Right kidney (tissue), 1 donor: ENCODE results near the gene LAMA2.

Experiments
- DNase-seq: peaks from one replicate; pipeline ENCODE4 v3.0.0-alpha.2; 2016

LAMA2 gene

DNA sequence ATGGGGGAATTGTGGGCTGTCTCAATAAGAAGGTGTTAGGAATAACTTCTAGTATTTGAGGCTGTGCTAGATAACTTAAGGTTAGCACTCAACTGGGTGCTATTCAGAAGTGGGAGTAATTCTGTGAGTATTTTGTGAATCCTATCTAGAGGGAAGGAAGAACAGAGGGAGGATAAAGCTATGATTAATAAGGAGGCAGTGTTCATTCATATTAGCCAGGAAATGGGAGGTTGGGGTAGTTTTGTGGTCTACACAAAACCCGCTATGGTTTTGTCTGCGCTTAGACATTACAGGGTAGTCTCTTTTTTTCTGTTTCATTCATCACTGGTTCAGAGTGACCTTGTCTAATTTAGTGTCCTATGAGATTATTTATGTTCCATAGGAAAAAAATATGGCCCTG lies 486.0 kb downstream of the LAMA2 start:
- DNase-seq: no peak

DNA sequence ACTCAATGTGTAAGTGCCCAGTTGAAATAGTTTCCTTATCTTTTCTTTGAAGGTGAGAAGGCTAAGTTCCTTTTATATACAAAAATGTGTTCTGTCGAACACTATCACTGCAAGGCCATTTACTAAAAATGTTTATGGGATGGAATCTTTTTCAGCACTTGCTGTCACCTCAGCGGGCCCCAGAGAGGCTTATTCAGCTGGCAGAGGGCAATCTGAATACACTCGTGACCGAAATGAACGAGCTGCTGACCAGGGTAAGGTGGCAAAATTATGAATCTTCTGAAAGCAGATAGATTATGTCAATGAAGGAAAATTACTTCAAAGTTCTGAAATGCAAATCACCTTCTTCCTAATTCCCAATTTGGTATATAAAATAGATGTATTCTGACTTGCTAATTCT lies 486.8 kb downstream of the LAMA2 start:
- DNase-seq: no peak

GRCh38 chr6:129370268-129370916 lies 487.5 kb downstream of the LAMA2 start:
- peak; percentile 36 for DNase-seq

DNA sequence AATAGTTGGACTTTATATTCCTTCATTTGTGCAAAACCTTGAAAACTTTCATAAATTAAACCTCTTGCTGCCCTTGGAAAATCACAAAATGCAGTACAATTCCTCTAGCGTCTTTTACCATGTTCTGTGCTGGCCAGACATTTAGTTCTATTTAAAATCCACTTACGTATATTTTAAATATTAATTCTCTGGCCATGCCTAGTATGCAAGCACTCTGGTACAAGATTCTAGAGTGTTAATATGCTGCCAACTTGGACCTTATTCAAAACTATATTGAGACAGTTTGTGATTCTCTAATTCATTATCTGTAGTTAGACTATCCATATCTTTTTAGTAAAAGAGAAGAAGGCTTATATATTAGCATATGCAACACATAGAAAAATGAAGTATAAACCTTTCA lies 498.9 kb downstream of the LAMA2 start:
- DNase-seq: no peak

DNA sequence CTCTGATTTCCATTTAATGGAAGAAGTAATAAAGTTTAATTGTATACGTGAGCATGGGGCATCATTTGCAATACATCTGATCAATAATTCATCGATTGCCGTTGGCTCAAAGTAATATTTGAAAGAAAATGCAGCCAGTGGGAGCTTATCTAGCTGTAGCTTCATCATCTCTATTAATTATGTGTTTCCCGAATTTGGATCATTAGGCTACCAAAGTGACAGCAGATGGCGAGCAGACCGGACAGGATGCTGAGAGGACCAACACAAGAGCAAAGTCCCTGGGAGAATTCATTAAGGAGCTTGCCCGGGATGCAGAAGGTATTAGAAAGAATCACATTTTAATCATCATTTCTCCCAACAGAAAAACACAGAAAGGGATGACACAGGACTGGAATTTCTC lies 500.0 kb downstream of the LAMA2 start:
- DNase-seq: no peak

GRCh38 chr6:129385117-129385516 lies 502.2 kb downstream of the LAMA2 start:
- no peak for DNase-seq

GRCh38 chr6:129390900-129391299 lies 508.0 kb downstream of the LAMA2 start:
- DNase-seq: no peak

DNA sequence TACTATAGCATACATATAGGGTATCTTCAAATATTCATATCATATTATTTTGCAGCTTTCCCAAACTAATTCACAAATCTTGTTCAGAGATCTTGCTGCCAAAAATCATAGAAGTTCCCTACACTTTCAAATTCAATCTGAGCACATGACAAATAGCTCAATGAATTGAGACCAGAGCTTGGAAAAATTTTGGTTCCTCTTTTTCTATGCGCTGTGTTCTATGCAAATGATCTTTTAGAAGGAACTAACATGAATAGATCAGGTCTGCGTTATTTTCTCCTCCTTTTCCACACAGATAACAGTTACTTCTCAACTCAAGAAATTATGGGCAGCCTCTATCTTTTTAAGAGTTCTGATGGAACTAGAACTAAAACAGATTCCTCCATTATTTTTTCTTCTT lies 510.7 kb downstream of the LAMA2 start:
- no peak for DNase-seq

- DNase-seq: no peak
Observed at GRCh38 chr6:129398764-129399163, 515.8 kb downstream of the LAMA2 start.

DNA sequence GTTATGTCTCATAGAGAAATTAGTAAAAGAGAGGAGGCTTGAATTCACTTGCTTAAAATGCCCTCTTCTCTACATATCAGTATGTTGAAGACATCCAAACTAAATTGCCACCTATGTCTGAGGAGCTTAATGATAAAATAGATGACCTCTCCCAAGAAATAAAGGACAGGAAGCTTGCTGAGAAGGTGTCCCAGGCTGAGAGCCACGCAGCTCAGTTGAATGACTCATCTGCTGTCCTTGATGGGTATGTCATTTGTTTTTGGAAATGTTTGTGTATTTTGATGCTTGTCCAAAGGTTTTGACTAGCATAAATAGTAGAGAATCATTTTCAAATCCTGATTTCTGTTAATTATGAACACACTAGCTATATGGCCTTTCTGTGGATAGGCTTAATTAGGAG lies 519.3 kb downstream of the LAMA2 start:
- no peak for DNase-seq

DNA sequence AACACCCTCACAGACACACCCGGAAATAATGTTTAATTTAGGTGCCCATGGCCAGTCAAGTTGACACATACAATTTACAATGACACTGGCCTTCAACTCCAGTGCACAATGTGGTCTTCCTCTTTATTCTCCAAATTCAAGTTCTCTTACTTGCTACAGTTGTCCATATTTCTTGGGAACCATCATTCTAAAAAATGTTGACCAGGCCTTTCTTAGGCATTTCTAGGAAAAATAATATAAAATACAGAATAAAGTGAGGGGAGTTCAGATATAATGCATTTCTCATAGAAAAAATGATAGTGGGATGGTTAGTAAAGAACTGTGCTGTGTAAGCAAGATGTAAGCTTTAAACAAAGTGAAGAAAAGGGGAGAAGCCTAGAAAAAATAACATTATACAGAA lies 528.2 kb downstream of the LAMA2 start:
- no peak for DNase-seq

GRCh38 chr6:129416337-129416990 lies 533.5 kb downstream of the LAMA2 start:
- no peak for DNase-seq

DNA sequence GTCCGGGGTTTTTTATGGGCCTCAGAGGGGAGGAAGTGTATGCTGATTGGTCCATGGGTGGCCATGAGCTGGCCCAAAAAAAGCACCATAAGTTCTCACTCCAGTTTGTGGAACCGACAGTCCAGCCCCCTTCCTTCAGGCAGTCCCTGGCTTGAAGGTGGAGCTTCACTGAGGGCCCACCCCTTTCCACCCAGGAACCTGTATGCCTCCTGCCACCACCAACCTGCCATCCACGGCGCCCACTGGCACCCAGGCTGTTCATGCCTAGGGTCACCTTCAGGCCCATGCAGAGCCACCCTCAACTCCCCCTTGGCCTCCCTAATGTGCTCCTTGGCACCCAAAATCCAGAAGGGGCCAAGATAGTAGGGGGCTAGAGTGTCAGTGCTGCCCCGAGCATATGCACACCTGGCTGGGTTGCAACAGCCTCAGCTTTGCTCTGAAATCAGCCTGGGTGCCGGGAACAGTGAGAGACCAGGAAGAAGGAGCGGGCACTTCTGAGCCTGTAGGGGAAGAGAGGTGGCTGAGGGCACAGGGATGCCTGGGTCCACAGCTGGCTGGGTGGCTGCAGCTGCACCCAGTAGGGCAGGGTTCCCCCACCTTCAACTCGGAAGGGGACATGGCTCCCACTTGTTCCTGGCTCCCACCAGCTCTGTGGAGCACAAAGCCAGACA lies 534.6 kb downstream of the LAMA2 start:
- DNase-seq: no peak

GRCh38 chr6:129419324-129419723 lies 536.4 kb downstream of the LAMA2 start:
- DNase-seq: no peak

GRCh38 chr6:129426343-129426742 lies 543.4 kb downstream of the LAMA2 start:
- no peak for DNase-seq

GRCh38 chr6:129429956-129430355 lies 547.0 kb downstream of the LAMA2 start:
- DNase-seq: peak; percentile 8

GRCh38 chr6:129432738-129433137 lies 549.8 kb downstream of the LAMA2 start:
- DNase-seq: no peak

DNA sequence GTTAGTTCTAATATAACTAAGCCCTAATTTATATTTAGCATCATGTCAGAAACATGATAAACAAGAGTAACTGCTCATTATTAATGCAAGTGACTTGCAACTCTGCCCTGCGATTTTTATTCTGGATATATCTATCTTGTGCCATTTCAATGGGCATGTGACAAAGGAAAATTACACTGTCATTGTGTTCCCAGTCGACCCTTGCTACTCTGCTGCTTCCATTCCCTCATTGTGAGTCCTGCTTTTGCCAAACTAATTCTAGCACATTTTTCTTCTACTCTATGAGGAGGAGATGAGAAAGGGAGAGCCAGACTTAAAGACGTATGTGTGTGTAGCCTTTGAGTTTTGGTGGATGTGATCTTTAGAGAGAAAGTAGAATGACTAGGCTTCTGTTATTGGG lies 551.2 kb downstream of the LAMA2 start:
- no peak for DNase-seq

- no peak for DNase-seq
Observed at GRCh38 chr6:129440691-129441090, 557.8 kb downstream of the LAMA2 start.

DNA sequence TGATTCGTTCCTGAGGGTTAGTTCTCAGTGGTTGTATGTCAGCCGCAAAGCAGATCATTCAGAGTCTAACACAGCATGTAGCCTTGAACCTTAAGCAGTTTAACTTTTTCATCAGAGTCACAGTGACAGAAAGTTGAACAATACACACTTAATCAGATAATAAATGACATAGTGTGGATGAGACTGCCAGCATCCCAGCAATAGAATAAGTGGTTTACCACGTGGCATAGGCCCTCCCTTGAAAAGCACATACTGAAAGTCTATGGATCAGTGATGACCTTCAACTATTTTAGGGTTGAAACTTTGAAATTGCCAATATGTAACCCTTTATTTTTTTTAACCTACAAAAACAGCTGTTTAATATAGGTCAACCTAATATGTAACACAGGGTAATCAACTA lies 561.7 kb downstream of the LAMA2 start:
- DNase-seq: no peak

DNA sequence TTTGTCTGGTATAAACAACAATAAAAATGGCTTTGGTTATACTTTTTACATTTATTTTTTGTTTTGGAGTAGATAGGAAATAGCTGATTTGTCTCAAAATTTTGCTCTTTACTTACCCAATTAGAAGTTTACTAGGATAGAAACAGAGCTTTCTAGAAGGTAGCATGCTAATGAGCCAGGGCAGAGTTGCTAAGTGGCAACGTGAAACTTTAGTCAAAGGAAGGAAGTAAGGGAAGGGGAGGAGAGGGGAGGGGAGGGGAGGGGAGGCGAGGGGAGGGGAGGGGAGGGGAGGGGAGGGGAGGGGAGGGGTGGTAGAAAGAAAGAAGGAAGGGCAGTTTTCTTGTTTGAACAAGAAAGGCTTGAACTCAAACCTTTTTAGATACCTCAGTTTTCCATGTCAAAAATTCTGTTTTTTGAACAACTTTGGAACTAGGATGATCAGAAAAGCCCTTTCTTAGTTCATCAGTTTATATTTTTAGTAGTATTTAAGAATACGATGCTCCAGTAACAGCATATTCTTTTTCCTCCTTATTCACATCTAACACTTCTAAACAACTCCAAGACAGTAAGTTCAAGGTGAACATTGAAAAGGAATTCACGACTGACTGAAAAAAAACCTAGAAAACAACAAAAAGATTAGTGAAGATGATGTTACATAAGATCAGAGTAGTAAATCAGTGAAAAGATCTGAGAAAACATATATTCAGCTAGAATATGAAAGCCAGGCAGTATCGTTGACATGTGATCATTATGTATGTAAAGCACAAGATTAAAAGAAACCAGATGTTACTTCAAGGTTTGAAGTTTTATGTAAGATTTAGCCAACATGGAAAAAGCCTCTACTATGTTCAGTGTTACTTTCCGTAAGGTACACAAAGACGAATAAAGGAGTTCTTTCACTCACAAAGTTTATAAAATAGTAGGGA lies 563.6 kb downstream of the LAMA2 start:
- no peak for DNase-seq

DNA sequence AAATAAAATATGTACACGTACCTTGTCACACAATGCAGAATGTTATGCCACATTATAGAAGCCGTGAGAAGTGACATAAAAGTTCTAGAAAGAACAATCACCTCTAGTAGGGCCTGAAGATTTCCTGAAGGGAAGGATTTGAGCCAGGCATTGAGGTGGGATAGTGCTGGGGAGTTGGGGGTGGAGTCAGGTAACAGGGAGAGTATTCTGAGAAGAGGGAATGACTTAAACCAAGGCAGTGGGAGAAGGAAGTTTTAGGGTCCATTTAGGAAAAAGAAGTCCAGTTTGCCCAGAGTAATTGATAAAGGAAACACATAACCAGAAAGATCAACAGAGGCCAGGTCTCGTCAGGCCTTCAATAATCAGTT lies 564.2 kb downstream of the LAMA2 start:
- DNase-seq: no peak

- DNase-seq: no peak
Observed at GRCh38 chr6:129448965-129449364, 566.0 kb downstream of the LAMA2 start.
